Eye (tissue), 1 donor: ENCODE results near the gene EYA4.

Experiments used
- DNase-seq: peaks from one replicate; pipeline ENCODE4 v3.0.0-alpha.2; 2015

EYA4 gene

GRCh38 chr6:133241086-133241900 lies at the start of gene EYA4:
Gene EYA4 (plus strand): TSS chr6:133241357. CDS start chr6:133274781, 33,424 bp downstream.
- peak; percentile 78 for DNase-seq

GRCh38 chr6:133193396-133193795 lies 47.8 kb upstream of the EYA4 start:
- DNase-seq, result no peak

- DNase-seq, result no peak
Measured at GRCh38 chr6:133198725-133199124, 42.4 kb upstream of the EYA4 start.

GRCh38 chr6:133201231-133201630 lies 39.9 kb upstream of the EYA4 start:
- DNase-seq, result no peak

GRCh38 chr6:133202610-133203343 lies 38.4 kb upstream of the EYA4 start:
- DNase-seq, result no peak

- DNase-seq, result no peak
Measured at GRCh38 chr6:133203344-133203697, 37.8 kb upstream of the EYA4 start.

GRCh38 chr6:133205304-133205703 lies 35.9 kb upstream of the EYA4 start:
- DNase-seq, result no peak

GRCh38 chr6:133206942-133207341 lies 34.2 kb upstream of the EYA4 start:
- no peak for DNase-seq

GRCh38 chr6:133207754-133208153 lies 33.4 kb upstream of the EYA4 start:
- no peak for DNase-seq

GRCh38 chr6:133208183-133208755 lies 32.9 kb upstream of the EYA4 start:
- no peak for DNase-seq

- peak; percentile 24 for DNase-seq
Measured at GRCh38 chr6:133214267-133214666, 26.9 kb upstream of the EYA4 start.

- DNase-seq, result no peak
Measured at GRCh38 chr6:133218852-133219251, 22.3 kb upstream of the EYA4 start.

- no peak for DNase-seq
Measured at GRCh38 chr6:133223452-133224029, 17.6 kb upstream of the EYA4 start.

GRCh38 chr6:133225560-133225959 lies 15.6 kb upstream of the EYA4 start:
- no peak for DNase-seq

GRCh38 chr6:133227344-133227743 lies 13.8 kb upstream of the EYA4 start:
- DNase-seq, result no peak

- DNase-seq, result no peak
Measured at GRCh38 chr6:133230052-133230451, 11.1 kb upstream of the EYA4 start.

GRCh38 chr6:133235221-133235620 lies 5.9 kb upstream of the EYA4 start:
- no peak for DNase-seq

- DNase-seq, result no peak
Measured at GRCh38 chr6:133236932-133237331, 4.2 kb upstream of the EYA4 start.

- DNase-seq, result peak; percentile 70
Measured at GRCh38 chr6:133240511-133241085, 559 bp upstream of the EYA4 start.

- DNase-seq, result no peak
Measured at GRCh38 chr6:133241901-133242636, 912 bp downstream of the EYA4 start.

GRCh38 chr6:133242637-133243585 lies 1.8 kb downstream of the EYA4 start:
- peak; percentile 82 for DNase-seq
